Astrocyte (in vitro differentiated cells and primary cell): ENCODE results near the gene SDR39U1. TPM values are rescaled to one million over a fixed set of nuclear protein-coding genes. Genes with fewer than 3 reads are reported as not detected.

Experiments used
- DNase-seq: peaks from one replicate; pipeline ENCODE4 v3.0.0-alpha.2; 2010; ENCODE audit warnings: low read depth
- FAIRE-seq: peaks from 2 replicates; lab custom pipeline; 2011; peaks lifted over from hg19 to GRCh38; lab: Jason Lieb, UNC
- H2AFZ ChIP-seq: 2 replicates; pipeline ENCODE4 v1.6.0; 2012; ENCODE audit warnings: low read depth, low read length, inconsistent platforms
- H3K27ac ChIP-seq: 2 replicates; pipeline ENCODE4 v1.5.1; 2011; ENCODE audit warnings: low read depth, low read length, inconsistent platforms
- H3K27me3 ChIP-seq: 2 replicates; pipeline ENCODE4 v1.6.0; 2011; ENCODE audit warnings: low read length, inconsistent platforms; ENCODE audit not compliant: insufficient read depth
- H3K36me3 ChIP-seq: 2 replicates; pipeline ENCODE4 v1.5.1; 2011; ENCODE audit warnings: low read length, inconsistent platforms; ENCODE audit not compliant: insufficient read depth
- H3K4me1 ChIP-seq: 2 replicates; pipeline ENCODE4 v1.5.1; 2011; ENCODE audit warnings: low read length, inconsistent platforms; ENCODE audit not compliant: insufficient read depth
- H3K4me2 ChIP-seq: 2 replicates; pipeline ENCODE4 v1.6.0; 2012; ENCODE audit warnings: low read length, inconsistent platforms
- H3K4me3 ChIP-seq: 2 replicates; pipeline ENCODE4 v1.5.1; 2011; ENCODE audit warnings: low read depth, mild to moderate bottlenecking, low read length, inconsistent platforms; ENCODE audit not compliant: insufficient read depth
- H3K79me2 ChIP-seq: 2 replicates; pipeline ENCODE4 v1.6.0; 2012; ENCODE audit warnings: mild to moderate bottlenecking, low read length, inconsistent platforms; ENCODE audit not compliant: insufficient read depth
- H3K9ac ChIP-seq: 2 replicates; pipeline ENCODE4 v1.6.0; 2012; ENCODE audit warnings: mild to moderate bottlenecking, low read length, inconsistent platforms
- H3K9me3 ChIP-seq: 2 replicates; pipeline ENCODE4 v1.5.1; 2012; ENCODE audit warnings: low read depth, mild to moderate bottlenecking, low read length, inconsistent platforms; ENCODE audit not compliant: insufficient read depth
- H4K20me1 ChIP-seq: 2 replicates; pipeline ENCODE4 v1.6.0; 2012; ENCODE audit warnings: low read length, inconsistent platforms; ENCODE audit not compliant: insufficient read depth
- H3K27ac Mint-ChIP-seq: one replicate; pipeline ENCODE4 v1.8.0; 2021; ENCODE audit warnings: mild to moderate bottlenecking, mixed read lengths; ENCODE audit not compliant: unreplicated experiment
- H3K27me3 Mint-ChIP-seq: one replicate; pipeline ENCODE4 v1.8.0; 2021; ENCODE audit warnings: low read depth, mixed read lengths; ENCODE audit not compliant: unreplicated experiment
- H3K36me3 Mint-ChIP-seq: one replicate; pipeline ENCODE4 v1.8.0; 2021; ENCODE audit warnings: low read depth, mixed read lengths; ENCODE audit not compliant: unreplicated experiment
- H3K4me1 Mint-ChIP-seq: one replicate; pipeline ENCODE4 v1.8.0; 2021; ENCODE audit warnings: low read depth, mixed read lengths; ENCODE audit not compliant: unreplicated experiment
- H3K4me3 Mint-ChIP-seq: one replicate; pipeline ENCODE4 v1.8.0; 2021; ENCODE audit warnings: mild to moderate bottlenecking, moderate library complexity, mixed read lengths; ENCODE audit not compliant: unreplicated experiment
- H3K9me3 Mint-ChIP-seq: one replicate; pipeline ENCODE4 v1.8.0; 2021; ENCODE audit warnings: mild to moderate bottlenecking, mixed read lengths; ENCODE audit not compliant: unreplicated experiment
- CTCF ChIP-seq: IDR thresholded peaks from 2 replicates; pipeline ENCODE4 v1.5.1; 2011; ENCODE audit warnings: low read depth, mild to moderate bottlenecking, inconsistent platforms, low read length, moderate library complexity; ENCODE audit not compliant: insufficient read depth
- EZH2 ChIP-seq: IDR thresholded peaks from 2 replicates; pipeline ENCODE4 v1.6.1; 2012; ENCODE audit warnings: mild to moderate bottlenecking, low read length, inconsistent platforms; ENCODE audit not compliant: insufficient read depth
- total RNA-seq: library from RNA; stranded (reverse); gene quantifications from 2 replicates; pipeline ENCODE4 v1.2.1, GENCODE V29; 2021

SDR39U1 gene
- total RNA-seq, 1 donor from 2014 or later = 28.1 TPM

GRCh38 chr14:24437020-24437735 lies 5.4 kb downstream of the SDR39U1 start:
- Mint-ChIP-seq H3K27me3 (no peaks in the 10 kb centered on the region), H3K9me3 (no peaks in the 10 kb centered on the region), H3K36me3 (peaks cover 9% of the 10 kb centered on the region), H3K4me1 (peaks cover 8% of the 10 kb centered on the region), H3K27ac (no peak overlapping the region), H3K4me3 (no peak overlapping the region)
- Histone ChIP-seq H3K36me3 (peaks cover 43% of the 10 kb centered on the region), H3K4me3 (no peak overlapping the region), H3K27ac (no peak overlapping the region), H2AFZ (no peak overlapping the region), H3K4me1 (peaks cover 18% of the 10 kb centered on the region), H3K4me2 (no peak overlapping the region), H3K79me2 (peaks cover 42% of the 10 kb centered on the region), H3K27me3 (no peaks in the 10 kb centered on the region), H3K9me3 (no peaks in the 10 kb centered on the region), H3K9ac (no peak overlapping the region), H4K20me1 (peaks cover 66% of the 10 kb centered on the region)
- TF ChIP-seq CTCF = no peak
- TF ChIP-seq EZH2 = no peak
- no peak for FAIRE-seq
- no peak for DNase-seq

- DNase-seq (peak; percentile 51), FAIRE-seq (no peak)
- no peaks in the 10 kb centered on the region for H3K9me3 ChIP-seq
- peaks cover 19% of the 10 kb centered on the region for H3K4me1 ChIP-seq
- no peak overlapping the region for H3K4me3 ChIP-seq
- H3K9ac ChIP-seq = no peak overlapping the region
- H3K79me2 ChIP-seq = peaks cover 43% of the 10 kb centered on the region
- H3K9me3 Mint-ChIP-seq = no peaks in the 10 kb centered on the region
- no peaks in the 10 kb centered on the region for H3K27me3 ChIP-seq
- no peak overlapping the region for H3K4me3 Mint-ChIP-seq
- peaks cover 43% of the 10 kb centered on the region for H3K36me3 ChIP-seq
- peaks cover 67% of the 10 kb centered on the region for H4K20me1 ChIP-seq
- no peak for TF ChIP-seq EZH2
- peak; percentile 80 for TF ChIP-seq CTCF
- no peaks in the 10 kb centered on the region for H3K27me3 Mint-ChIP-seq
- H3K36me3 Mint-ChIP-seq = peaks cover 9% of the 10 kb centered on the region
- no peak overlapping the region for H3K27ac ChIP-seq
- no peak overlapping the region for H3K4me2 ChIP-seq
- H2AFZ ChIP-seq = no peak overlapping the region
- no peak overlapping the region for H3K27ac Mint-ChIP-seq
- peaks cover 12% of the 10 kb centered on the region for H3K4me1 Mint-ChIP-seq
These were observed 6.1 kb downstream of the SDR39U1 start for GRCh38 chr14:24436355-24437019.

- peaks cover 70% of the 10 kb centered on the region for H4K20me1 ChIP-seq
- H3K36me3 ChIP-seq = peaks cover 43% of the 10 kb centered on the region
- TF ChIP-seq CTCF (no peak), EZH2 (no peak)
- no peak overlapping the region for H3K4me2 ChIP-seq
- FAIRE-seq = no peak
- Mint-ChIP-seq H3K27me3 (no peaks in the 10 kb centered on the region), H3K9me3 (no peaks in the 10 kb centered on the region), H3K4me3 (no peak overlapping the region), H3K36me3 (peaks cover 9% of the 10 kb centered on the region), H3K4me1 (peaks cover 17% of the 10 kb centered on the region), H3K27ac (no peak overlapping the region)
- peaks cover 43% of the 10 kb centered on the region for H3K79me2 ChIP-seq
- DNase-seq = no peak
- H3K9ac ChIP-seq = no peak overlapping the region
- peaks cover 21% of the 10 kb centered on the region for H3K4me1 ChIP-seq
- no peak overlapping the region for H3K27ac ChIP-seq
- no peaks in the 10 kb centered on the region for H3K9me3 ChIP-seq
- no peaks in the 10 kb centered on the region for H3K27me3 ChIP-seq
- H3K4me3 ChIP-seq = no peak overlapping the region
- H2AFZ ChIP-seq = no peak overlapping the region
These were observed 6.6 kb downstream of the SDR39U1 start for GRCh38 chr14:24435998-24436354.
